Measurements from ENCODE around the gene FAM9C. TPM values are rescaled to one million over a fixed set of nuclear protein-coding genes. Genes with fewer than 3 reads are reported as not detected.
"Not testable (repeated sequence)": the region's sequence is repeated elsewhere in the genome, so short reads cannot be mapped to it uniquely, and the experiment has no call there.

The FAM9C gene
- total RNA-seq, 1 donor from 2014 or later: not detected

GRCh38 chrX:13076176-13076961 is 31.9 kb upstream of the FAM9C start:
- DNase-seq (ENCODE audit: extremely low read depth, low read depth, low spot score): no peak

- no peak for DNase-seq (ENCODE audit: extremely low read depth, low read depth, low spot score)
Observed at GRCh38 chrX:13074297-13075262, 30.2 kb upstream of the FAM9C start.

- DNase-seq (ENCODE audit: extremely low read depth, low read depth, low spot score): no peak
Observed at GRCh38 chrX:13069771-13070416, 25.5 kb upstream of the FAM9C start.

GRCh38 chrX:13068651-13069050 is 24.2 kb upstream of the FAM9C start:
- DNase-seq (ENCODE audit: extremely low read depth, low read depth, low spot score): no peak

GRCh38 chrX:13067773-13068172 is 23.4 kb upstream of the FAM9C start:
- no peak for DNase-seq (ENCODE audit: extremely low read depth, low read depth, low spot score)

GRCh38 chrX:13066391-13066790 is 22.0 kb upstream of the FAM9C start:
- DNase-seq (ENCODE audit: extremely low read depth, low read depth, low spot score): no peak

- DNase-seq (ENCODE audit: extremely low read depth, low read depth, low spot score): no peak
Observed at GRCh38 chrX:13064599-13065143, 20.3 kb upstream of the FAM9C start.

GRCh38 chrX:13063124-13063523 is 18.7 kb upstream of the FAM9C start:
- not testable (repeated sequence) for DNase-seq (ENCODE audit: extremely low read depth, low read depth, low spot score)

GRCh38 chrX:13062331-13062730 is 17.9 kb upstream of the FAM9C start:
- DNase-seq (ENCODE audit: extremely low read depth, low read depth, low spot score): not testable (repeated sequence)

GRCh38 chrX:13061215-13061708 is 16.8 kb upstream of the FAM9C start:
- DNase-seq (ENCODE audit: extremely low read depth, low read depth, low spot score): not testable (repeated sequence)

- DNase-seq (ENCODE audit: extremely low read depth, low read depth, low spot score): no peak
Observed at GRCh38 chrX:13059637-13060499, 15.4 kb upstream of the FAM9C start.

- no peak for DNase-seq (ENCODE audit: extremely low read depth, low read depth, low spot score)
Observed at GRCh38 chrX:13055486-13055885, 11.1 kb upstream of the FAM9C start.

- no peak for DNase-seq (ENCODE audit: extremely low read depth, low read depth, low spot score)
Observed at GRCh38 chrX:13053171-13053570, 8.8 kb upstream of the FAM9C start.

- DNase-seq (ENCODE audit: extremely low read depth, low read depth, low spot score): no peak
Observed at GRCh38 chrX:13051529-13052172, 7.2 kb upstream of the FAM9C start.

- DNase-seq (ENCODE audit: extremely low read depth, low read depth, low spot score): no peak
Observed at GRCh38 chrX:13051167-13051528, 6.7 kb upstream of the FAM9C start.

GRCh38 chrX:13050151-13050550 is 5.7 kb upstream of the FAM9C start:
- no peak for DNase-seq (ENCODE audit: extremely low read depth, low read depth, low spot score)

- no peak for DNase-seq (ENCODE audit: extremely low read depth, low read depth, low spot score)
Observed at GRCh38 chrX:13048280-13048679, 3.9 kb upstream of the FAM9C start.

GRCh38 chrX:13047759-13048158 is 3.3 kb upstream of the FAM9C start:
- DNase-seq (ENCODE audit: extremely low read depth, low read depth, low spot score): no peak

- no peak for DNase-seq (ENCODE audit: extremely low read depth, low read depth, low spot score)
Observed at GRCh38 chrX:13046141-13046855, 1.9 kb upstream of the FAM9C start.

Data from glomerular endothelial cell (primary cell).